Keratinocyte (primary cell): ENCODE results near the gene LRP1B. TPM values are rescaled to one million over a fixed set of nuclear protein-coding genes. Genes with fewer than 3 reads are reported as not detected.

Experiments
- DNase-seq: peaks from one replicate; pipeline ENCODE4 v3.0.0-alpha.2; 2011; ENCODE audit warnings: low read depth, missing footprints, low spot score
- FAIRE-seq: peaks from 2 replicates; lab custom pipeline; 2011; peaks lifted over from hg19 to GRCh38; lab: Jason Lieb, UNC
- H2AFZ ChIP-seq: 2 replicates; pipeline ENCODE4 v1.6.0; 2012; ENCODE audit warnings: low read length, control low read depth, inconsistent platforms; ENCODE audit not compliant: control insufficient read depth
- H3K27ac ChIP-seq: 2 replicates; pipeline ENCODE4 v1.5.1; 2011; ENCODE audit warnings: low read length; ENCODE audit not compliant: control insufficient read depth, insufficient read depth
- H3K27me3 ChIP-seq: 3 replicates; pipeline ENCODE4 v1.6.0; 2011; ENCODE audit warnings: low read length; ENCODE audit not compliant: control insufficient read depth, insufficient read depth; ENCODE audit errors: extremely low read depth
- H3K36me3 ChIP-seq, 2 experiments: 2 replicates in 1 of 2; 3 replicates in 1 of 2; pipeline ENCODE4 v1.5.1; 2011; ENCODE audit warnings: low read length in 2 of 2, mild to moderate bottlenecking in 1 of 2; ENCODE audit not compliant: control insufficient read depth in 2 of 2, insufficient read depth in 2 of 2; ENCODE audit errors: extremely low read depth in 1 of 2
- H3K4me1 ChIP-seq: 3 replicates; pipeline ENCODE4 v1.5.1; 2011; ENCODE audit warnings: low read length; ENCODE audit not compliant: control insufficient read depth, insufficient read depth; ENCODE audit errors: extremely low read depth
- H3K4me2 ChIP-seq: 3 replicates; pipeline ENCODE4 v1.6.0; 2011; ENCODE audit warnings: low read depth, low read length; ENCODE audit not compliant: control insufficient read depth, insufficient read depth; ENCODE audit errors: extremely low read depth
- H3K4me3 ChIP-seq, 3 experiments: fragments of 200-600 bp in 1 of 3; sonication (generic) in 1 of 3; 2 replicates in 2 of 3; 3 replicates in 1 of 3; pipeline ENCODE4 v1.5.1; 2011 to 2016; ENCODE audit warnings: low read length in 3 of 3, mild to moderate bottlenecking in 3 of 3, control low read depth in 2 of 3, inconsistent platforms in 1 of 3, low read depth in 1 of 3, mixed read lengths in 1 of 3, mixed run types in 1 of 3, moderate library complexity in 1 of 3; ENCODE audit not compliant: control insufficient read depth in 2 of 3, insufficient read depth in 2 of 3; ENCODE audit errors: extremely low read depth in 1 of 3
- H3K79me2 ChIP-seq: 2 replicates; pipeline ENCODE4 v1.6.0; 2012; ENCODE audit warnings: low read length; ENCODE audit not compliant: control insufficient read depth, insufficient read depth
- H3K9ac ChIP-seq: 3 replicates; pipeline ENCODE4 v1.6.0; 2011; ENCODE audit warnings: low read length; ENCODE audit not compliant: control insufficient read depth, insufficient read depth; ENCODE audit errors: extremely low read depth
- H3K9me1 ChIP-seq: 3 replicates; pipeline ENCODE4 v1.6.0; 2011; ENCODE audit warnings: low read length; ENCODE audit not compliant: control insufficient read depth, insufficient read depth; ENCODE audit errors: extremely low read depth
- H3K9me3 ChIP-seq: 2 replicates; pipeline ENCODE4 v1.5.1; 2012; ENCODE audit warnings: low read depth, low read length; ENCODE audit not compliant: control insufficient read depth
- H4K20me1 ChIP-seq: 3 replicates; pipeline ENCODE4 v1.6.0; 2011; ENCODE audit warnings: low read length; ENCODE audit not compliant: control insufficient read depth, insufficient read depth; ENCODE audit errors: extremely low read depth
- CTCF ChIP-seq, 3 experiments: IDR thresholded peaks in 1 of 3; conservative IDR thresholded peaks in 1 of 3; optimal IDR thresholded peaks in 1 of 3; 2 replicates in 2 of 3; 3 replicates in 1 of 3; pipeline versions ENCODE3 to v1.5.1; 2011; ENCODE audit warnings: low read length in 3 of 3, mild to moderate bottlenecking in 3 of 3, moderate library complexity in 2 of 3, control low read depth in 1 of 3, inconsistent platforms in 1 of 3; ENCODE audit not compliant: insufficient read depth in 2 of 3; ENCODE audit errors: extremely low read depth in 1 of 3
- EZH2 ChIP-seq: IDR thresholded peaks from one replicate; pipeline ENCODE4 v1.6.1; 2012; ENCODE audit warnings: inconsistent platforms, mild to moderate bottlenecking, low read length, moderate library complexity
- dilution Hi-C: fragments of 300-500 bp; cut with MboI; formaldehyde crosslinking; loops from one replicate; pipeline ENCODE4 v1.7.0; 2020; ENCODE audit warnings: low sequenced_read_pairs; ENCODE audit not compliant: extremely low pct_ligation_motif_present
- polyA plus RNA-seq, 5 experiments: library from polyadenylated mRNA; depleted of rRNA in 3 of 5; stranded (reverse) in 3 of 5; stranded (forward) in 1 of 5; unstranded in 1 of 5; fragments of >200 nt; gene quantifications; 1 replicate in 1 of 5; 2 replicates in 3 of 5; 3 replicates in 1 of 5; pipeline versions ENCODE4 v1.2.1 to v1.2.3, GENCODE V29; 2011 to 2012; ENCODE audit warnings: missing spikeins in 2 of 5, low read depth in 1 of 5, low replicate concordance in 1 of 5

Gene LRP1B
- polyA plus RNA-seq, 1 donor (not counting 4 experiments of a cell fraction or from before 2014, with no cell fraction given), result not detected

GRCh38 chr2:141736466-141736865, 394.4 kb downstream of the LRP1B start:
- H3K9me3 ChIP-seq, result no peaks in the 10 kb centered on the region
- no peak overlapping the region for H2AFZ ChIP-seq
- no peak overlapping the region for H3K4me2 ChIP-seq
- no peak overlapping the region for H3K4me3 ChIP-seq
- H3K4me1 ChIP-seq, result no peaks in the 10 kb centered on the region
- FAIRE-seq (no peak), DNase-seq (no peak)
- TF ChIP-seq EZH2 (no peak), CTCF (optimal IDR thresholded peaks at IDR 0.05 in 1 of 3, IDR thresholded peaks at IDR 0.05 in 1 of 3, conservative IDR thresholded peaks at IDR 0.05 in 1 of 3; ENCODE audit: extremely low read depth in 1 of 3, insufficient read depth in 2 of 3, low read length in 3 of 3) (no peak)
- H4K20me1 ChIP-seq, result no peaks in the 10 kb centered on the region
- H3K9ac ChIP-seq, result no peak overlapping the region
- no peak overlapping the region for H3K27ac ChIP-seq
- dilution Hi-C loops, result no loop called here
- no peaks in the 10 kb centered on the region for H3K27me3 ChIP-seq
- no peaks in the 10 kb centered on the region for H3K36me3 ChIP-seq
- no peaks in the 10 kb centered on the region for H3K9me1 ChIP-seq
- H3K79me2 ChIP-seq, result no peaks in the 10 kb centered on the region

GRCh38 chr2:141728886-141729285, 401.9 kb downstream of the LRP1B start:
- no peaks in the 10 kb centered on the region for H3K9me1 ChIP-seq
- no peak overlapping the region for H2AFZ ChIP-seq
- H3K27ac ChIP-seq, result no peak overlapping the region
- H3K27me3 ChIP-seq, result no peaks in the 10 kb centered on the region
- no peak overlapping the region for H3K4me2 ChIP-seq
- H3K9ac ChIP-seq, result no peak overlapping the region
- H4K20me1 ChIP-seq, result no peaks in the 10 kb centered on the region
- TF ChIP-seq CTCF (optimal IDR thresholded peaks at IDR 0.05 in 1 of 3, IDR thresholded peaks at IDR 0.05 in 1 of 3, conservative IDR thresholded peaks at IDR 0.05 in 1 of 3; ENCODE audit: extremely low read depth in 1 of 3, insufficient read depth in 2 of 3, low read length in 3 of 3) (no peak), EZH2 (no peak)
- DNase-seq (no peak), FAIRE-seq (no peak)
- H3K9me3 ChIP-seq, result no peaks in the 10 kb centered on the region
- H3K4me3 ChIP-seq, result no peak overlapping the region
- no peaks in the 10 kb centered on the region for H3K36me3 ChIP-seq
- no peaks in the 10 kb centered on the region for H3K79me2 ChIP-seq
- H3K4me1 ChIP-seq, result no peaks in the 10 kb centered on the region
- dilution Hi-C loops, result no loop called here
